VCaP (cell line): ENCODE measurements around the gene ITPR3.

Source experiments
- H3K27ac ChIP-seq: fragments of 450-650 bp; 2 replicates; pipeline ENCODE4 v1.5.1; 2017
- TF ChIP-seq, protein P1 (sequence below): fragments of 450-650 bp; conservative IDR thresholded peaks from 2 replicates; pipeline ENCODE4 v1.5.1; 2017; ENCODE audit warnings: mild to moderate bottlenecking, moderate library complexity

The ITPR3 gene

DNA sequence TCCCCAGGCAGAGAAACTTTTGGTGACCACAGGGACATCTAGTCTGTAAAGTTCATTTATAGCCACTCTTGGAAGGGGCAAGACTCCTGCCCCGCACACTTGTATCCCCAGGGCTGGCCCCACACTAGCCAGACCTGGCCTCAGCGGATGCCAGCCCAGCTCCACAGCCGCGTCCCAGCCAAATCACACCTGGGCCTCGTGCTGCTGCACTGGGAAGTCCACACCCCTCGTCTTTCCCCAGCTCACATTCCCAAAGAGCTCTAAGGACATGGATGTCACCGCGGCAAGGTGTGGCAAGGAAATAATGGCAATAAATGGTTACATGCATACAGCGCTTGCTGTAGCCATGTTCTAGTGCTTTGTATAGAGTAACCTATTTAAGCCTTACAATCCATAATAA is 117.0 kb downstream of the ITPR3 start:
- H3K27ac ChIP-seq, result peak overlapping the region; percentile 11; the same call in 1 of the 2 replicates
- TF ChIP-seq, protein P1, sequence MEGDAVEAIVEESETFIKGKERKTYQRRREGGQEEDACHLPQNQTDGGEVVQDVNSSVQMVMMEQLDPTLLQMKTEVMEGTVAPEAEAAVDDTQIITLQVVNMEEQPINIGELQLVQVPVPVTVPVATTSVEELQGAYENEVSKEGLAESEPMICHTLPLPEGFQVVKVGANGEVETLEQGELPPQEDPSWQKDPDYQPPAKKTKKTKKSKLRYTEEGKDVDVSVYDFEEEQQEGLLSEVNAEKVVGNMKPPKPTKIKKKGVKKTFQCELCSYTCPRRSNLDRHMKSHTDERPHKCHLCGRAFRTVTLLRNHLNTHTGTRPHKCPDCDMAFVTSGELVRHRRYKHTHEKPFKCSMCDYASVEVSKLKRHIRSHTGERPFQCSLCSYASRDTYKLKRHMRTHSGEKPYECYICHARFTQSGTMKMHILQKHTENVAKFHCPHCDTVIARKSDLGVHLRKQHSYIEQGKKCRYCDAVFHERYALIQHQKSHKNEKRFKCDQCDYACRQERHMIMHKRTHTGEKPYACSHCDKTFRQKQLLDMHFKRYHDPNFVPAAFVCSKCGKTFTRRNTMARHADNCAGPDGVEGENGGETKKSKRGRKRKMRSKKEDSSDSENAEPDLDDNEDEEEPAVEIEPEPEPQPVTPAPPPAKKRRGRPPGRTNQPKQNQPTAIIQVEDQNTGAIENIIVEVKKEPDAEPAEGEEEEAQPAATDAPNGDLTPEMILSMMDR, result no peak

DNA sequence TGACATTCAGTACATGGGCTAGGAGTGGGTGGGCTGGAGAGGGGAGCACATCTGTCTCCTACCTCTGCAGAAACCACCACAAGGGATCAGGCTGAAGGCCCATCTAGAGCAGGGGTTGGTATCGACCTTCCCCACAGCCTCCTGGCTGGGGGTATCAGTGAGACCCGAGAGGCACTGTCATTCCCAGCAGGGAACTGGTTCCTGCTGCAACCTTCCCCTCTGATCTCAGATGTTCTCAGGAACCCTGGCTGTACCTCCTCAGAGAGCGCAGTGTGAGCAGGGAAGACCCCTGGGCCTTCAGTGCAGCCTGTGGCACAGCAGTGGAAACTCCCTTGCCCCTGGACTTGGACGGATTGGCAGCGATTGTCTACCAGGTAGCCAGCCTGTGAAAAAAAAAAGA is 117.8 kb downstream of the ITPR3 start:
- no peak overlapping the region; the same call in 1 of the 2 replicates for H3K27ac ChIP-seq
- TF ChIP-seq, protein P1, result no peak

DNA sequence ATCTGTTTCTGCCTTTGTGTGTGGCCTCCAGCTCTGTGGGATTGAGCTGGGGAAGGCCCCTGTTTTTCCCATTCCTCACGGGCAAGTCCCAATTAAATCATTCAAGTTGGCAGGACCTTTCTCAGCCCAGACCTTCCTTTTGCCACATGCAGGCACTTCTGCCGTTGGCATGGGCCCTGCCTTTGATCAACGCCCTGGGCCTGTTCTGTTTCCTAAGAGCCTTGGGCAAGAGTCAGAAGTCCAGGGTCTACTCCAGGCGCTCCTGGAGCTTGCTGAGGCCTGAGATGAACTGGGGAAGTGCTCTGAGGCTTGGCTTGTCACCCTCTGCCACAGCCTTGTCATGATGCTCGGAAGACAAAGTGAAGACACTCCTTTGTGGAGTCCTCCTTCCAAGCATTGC is 118.4 kb downstream of the ITPR3 start:
- TF ChIP-seq, protein P1, result no peak
- no peak overlapping the region for H3K27ac ChIP-seq

DNA sequence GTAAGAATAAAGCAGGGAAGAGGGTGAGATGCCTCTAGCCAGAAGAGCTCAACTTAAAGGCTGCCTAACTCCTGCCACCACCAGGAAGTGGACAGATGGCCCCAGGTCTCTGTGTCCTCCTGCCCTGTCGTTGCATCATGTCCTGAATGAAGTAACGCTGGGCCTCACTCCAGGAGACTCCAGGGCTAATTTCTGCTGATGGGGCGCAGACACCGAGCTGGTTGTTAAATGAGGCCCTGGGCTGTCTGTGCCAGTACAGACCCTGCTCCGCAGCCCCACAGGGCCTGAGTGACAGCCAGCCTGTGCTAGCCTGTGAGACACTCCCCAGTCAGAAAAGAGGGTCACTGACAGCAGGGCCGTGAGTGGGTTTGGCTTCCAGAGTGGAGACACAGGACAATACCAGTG is 119.1 kb downstream of the ITPR3 start:
- no peak overlapping the region for H3K27ac ChIP-seq
- TF ChIP-seq, protein P1, result no peak

DNA sequence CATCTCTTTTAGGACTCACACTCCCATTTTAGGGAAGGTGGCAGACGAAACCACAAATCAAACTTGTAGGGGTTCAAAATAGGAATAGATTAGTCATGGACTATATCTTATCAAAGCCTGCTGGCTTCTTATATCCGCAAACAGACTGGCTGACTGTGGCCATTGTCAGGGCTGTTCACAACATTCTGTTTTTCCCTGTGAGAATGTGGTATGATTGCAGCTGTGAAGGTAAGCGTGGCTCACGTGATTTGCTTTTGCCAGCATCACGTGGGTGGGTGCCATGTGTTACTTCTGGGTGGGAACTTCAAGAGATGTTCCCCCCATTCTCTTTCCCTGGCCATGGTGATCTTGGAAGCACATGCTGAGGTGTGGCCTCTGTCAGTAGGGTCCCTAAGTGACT is 119.7 kb downstream of the ITPR3 start:
- no peak overlapping the region for H3K27ac ChIP-seq
- TF ChIP-seq, protein P1, result no peak

DNA sequence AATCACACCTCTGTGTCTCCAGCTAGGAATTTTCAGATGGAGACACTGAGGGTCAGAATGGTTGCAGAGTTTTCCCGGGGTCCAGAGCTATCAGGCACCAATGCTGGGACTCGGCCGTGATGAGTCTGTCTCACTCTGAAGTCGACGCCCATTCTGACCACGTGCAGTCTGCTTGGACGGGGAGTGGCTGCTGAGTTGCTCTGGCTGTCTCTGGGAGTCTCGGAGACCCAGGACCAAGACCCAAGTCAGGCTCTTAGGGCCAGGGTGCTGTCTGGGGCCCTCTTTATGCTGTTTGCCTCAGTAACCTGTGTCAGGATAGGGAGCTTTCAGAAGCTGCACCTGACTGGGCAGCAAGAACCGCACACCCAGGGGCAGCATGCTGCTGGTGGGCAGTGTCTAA is 121.0 kb downstream of the ITPR3 start:
- TF ChIP-seq, protein P1, result no peak
- no peak overlapping the region; the same call in 1 of the 2 replicates for H3K27ac ChIP-seq

DNA sequence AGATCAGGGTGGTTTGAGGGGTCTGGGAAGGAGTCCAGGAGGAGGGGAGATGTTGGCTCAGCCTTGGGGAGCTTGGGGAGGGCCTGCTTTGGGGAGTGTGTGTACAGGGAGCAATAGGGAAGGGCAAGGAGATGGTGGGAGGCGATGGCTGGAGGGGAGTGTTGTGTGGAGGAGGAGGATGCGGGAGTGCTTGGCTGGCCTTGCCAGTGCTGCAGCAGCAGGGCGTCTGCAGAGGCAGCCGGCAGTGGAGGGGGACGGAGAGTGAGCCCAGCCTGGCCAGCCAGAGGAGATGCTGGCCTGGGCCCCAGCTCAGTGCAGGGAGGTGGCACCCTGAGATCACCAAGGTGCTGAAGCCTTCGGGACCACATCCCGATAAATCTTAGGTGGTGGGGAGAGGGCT is 121.7 kb downstream of the ITPR3 start:
- TF ChIP-seq, protein P1, result no peak
- peak overlapping the region; percentile 1; the same call in 1 of the 2 replicates for H3K27ac ChIP-seq
